DOHH2 (cell line): ENCODE results near the gene TNFSF12.

ENCODE experiments used
- EZH2phosphoT487 ChIP-seq: fragments of 200-600 bp; sonication (generic); IDR thresholded peaks from 2 replicates; pipeline ENCODE4 v1.6.1; 2017; ENCODE audit warnings: borderline replicate concordance, mild to moderate bottlenecking, antibody characterized with exemption, low read length, moderate library complexity, mixed read lengths
- TF ChIP-seq, protein P1 (sequence below): fragments of 200-600 bp; sonication (generic); IDR thresholded peaks from one replicate; pipeline ENCODE4 v1.5.1; 2014; ENCODE audit warnings: antibody characterized with exemption, mild to moderate bottlenecking, low read depth, low read length; ENCODE audit not compliant: poor library complexity, severe bottlenecking

GRCh38 chr17:7528842-7529241, 20.0 kb upstream of the TNFSF12 start:
- TF ChIP-seq, protein P1, sequence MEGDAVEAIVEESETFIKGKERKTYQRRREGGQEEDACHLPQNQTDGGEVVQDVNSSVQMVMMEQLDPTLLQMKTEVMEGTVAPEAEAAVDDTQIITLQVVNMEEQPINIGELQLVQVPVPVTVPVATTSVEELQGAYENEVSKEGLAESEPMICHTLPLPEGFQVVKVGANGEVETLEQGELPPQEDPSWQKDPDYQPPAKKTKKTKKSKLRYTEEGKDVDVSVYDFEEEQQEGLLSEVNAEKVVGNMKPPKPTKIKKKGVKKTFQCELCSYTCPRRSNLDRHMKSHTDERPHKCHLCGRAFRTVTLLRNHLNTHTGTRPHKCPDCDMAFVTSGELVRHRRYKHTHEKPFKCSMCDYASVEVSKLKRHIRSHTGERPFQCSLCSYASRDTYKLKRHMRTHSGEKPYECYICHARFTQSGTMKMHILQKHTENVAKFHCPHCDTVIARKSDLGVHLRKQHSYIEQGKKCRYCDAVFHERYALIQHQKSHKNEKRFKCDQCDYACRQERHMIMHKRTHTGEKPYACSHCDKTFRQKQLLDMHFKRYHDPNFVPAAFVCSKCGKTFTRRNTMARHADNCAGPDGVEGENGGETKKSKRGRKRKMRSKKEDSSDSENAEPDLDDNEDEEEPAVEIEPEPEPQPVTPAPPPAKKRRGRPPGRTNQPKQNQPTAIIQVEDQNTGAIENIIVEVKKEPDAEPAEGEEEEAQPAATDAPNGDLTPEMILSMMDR: no peak
- no peak for TF ChIP-seq EZH2phosphoT487
